Activated CD4-positive, alpha-beta T cell treated with anti-CD3 and anti-CD28 coated beads, Interleukin-2, amount 50 U/mL, for 1 hour (primary cell): Measurements from ENCODE around the gene PRKN.

Experiments
- DNase-seq: peaks from one replicate; pipeline ENCODE4 v3.0.0-alpha.2; 2020

Gene PRKN

DNA sequence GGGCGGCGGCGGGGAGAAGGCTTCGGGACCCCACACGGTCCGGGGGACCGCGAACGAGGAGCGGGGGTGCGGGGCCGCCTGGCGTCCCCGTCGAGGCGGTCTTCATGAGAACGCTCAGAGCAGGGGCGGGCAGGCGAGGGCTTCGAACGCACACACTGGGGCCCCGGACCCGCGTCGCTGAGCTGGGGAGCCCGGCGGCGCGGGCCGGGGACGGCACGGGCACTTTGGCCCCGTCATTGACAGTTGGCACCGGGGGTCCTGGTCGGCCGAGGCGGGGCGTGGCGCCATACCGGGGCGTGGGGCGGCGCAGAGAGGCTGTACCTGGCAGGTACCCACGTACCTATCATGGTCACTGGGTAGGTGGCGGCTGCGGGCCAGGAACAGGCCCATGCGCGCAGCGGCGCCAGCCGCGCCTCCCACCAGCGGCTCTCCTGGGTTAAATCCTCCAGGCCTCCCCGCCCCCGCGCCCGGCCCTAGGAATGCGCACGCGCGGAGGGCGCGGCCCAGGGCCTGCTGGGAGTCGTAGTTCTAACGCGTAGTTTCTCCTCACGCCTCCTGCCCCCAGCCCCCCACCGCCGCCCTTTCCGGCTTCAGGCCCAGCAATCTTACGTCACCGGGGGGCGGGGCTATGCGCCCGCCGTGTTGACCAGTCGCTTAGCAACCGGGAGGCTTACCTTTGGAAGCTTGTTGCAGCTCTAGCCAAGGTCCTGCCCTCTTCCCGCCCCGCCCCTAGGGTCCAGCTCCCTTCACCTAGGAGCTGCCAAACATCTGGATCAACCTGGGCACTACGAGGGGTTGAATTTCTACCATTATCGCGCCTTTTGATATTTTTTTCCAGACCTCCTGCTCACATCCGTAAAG is at the start of gene PRKN, which contains the start of gene PACRG:
PRKN (minus strand) TSS at position 445 of the 861 bp plus-strand sequence.
PACRG (plus strand) TSS at position 653 of the 861 bp plus-strand sequence.
- DNase-seq = peak; percentile 98

DNA sequence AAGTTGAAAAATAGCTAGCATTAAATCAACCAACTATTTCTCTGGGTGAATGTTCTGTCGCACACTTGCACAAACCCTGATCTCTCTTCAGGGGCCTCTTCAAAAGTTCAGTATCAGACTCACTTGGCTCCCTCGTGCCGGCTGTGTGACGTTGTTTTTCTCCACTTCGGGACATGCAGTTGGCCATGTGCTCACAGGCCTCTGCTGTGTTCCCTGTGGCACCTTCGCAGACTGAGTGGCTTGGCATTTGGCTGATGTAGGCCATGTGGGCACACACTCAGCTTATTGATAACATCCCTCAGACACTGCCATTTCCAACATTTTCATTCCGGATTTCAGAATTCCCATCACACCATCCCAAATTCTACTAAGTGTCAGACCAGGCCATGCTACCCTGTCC is 49.5 kb upstream of the PRKN start:
- no peak for DNase-seq

DNA sequence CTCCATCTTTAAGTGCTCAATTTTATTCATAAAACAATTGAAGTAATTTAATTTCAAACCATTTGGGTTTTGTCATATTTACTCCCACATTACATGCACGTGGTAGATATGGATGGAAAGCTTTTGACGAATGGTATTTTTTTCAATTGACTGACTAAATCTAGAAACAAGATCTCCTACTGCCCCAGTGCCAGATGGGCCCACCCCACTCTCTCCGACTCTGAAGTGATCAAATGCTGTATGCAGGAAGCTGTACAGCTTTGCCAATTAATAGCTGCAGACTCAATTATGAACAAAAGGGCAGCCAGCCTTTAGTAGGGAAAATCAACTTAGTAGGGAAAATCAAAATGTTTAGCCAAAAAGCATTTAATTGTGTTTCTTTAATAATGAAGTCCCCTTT is 46.4 kb upstream of the PRKN start:
- DNase-seq = no peak

DNA sequence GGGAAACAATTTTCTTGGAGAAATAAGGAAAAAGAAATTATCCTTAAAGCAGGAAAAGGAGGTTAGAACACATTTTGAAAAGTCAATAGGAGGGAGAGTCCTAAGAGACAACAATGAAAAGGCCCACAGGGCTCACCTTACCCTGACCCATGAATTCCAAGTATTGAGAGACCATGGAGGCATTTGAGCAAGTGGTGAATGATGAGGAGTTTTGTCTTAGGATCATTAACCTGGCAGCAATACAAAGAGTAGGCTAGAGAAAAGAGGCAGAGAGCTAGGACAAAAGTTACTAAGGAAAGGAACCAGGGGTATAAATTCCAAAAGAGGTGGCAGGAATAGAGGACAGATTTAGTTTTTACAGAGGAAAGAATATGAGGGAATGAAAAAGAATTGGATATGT is 44.9 kb upstream of the PRKN start:
- no peak for DNase-seq

DNA sequence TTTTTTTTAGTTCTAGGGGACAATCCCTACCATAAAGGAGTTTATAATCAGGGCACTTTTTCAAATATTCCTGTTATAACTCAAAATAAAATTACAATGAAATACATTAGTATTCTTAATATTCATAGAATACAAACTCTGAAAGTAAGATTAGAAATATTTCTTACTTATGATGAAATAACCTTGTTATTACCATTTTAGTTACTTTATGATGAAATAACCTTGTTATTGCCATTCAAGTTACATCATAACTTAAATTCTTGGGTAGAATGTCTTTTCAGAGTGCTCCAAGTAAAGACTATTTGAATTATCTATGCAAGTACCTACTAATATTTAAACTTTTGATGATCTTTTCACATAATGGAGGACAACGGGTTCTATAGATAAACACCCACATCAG is 43.4 kb upstream of the PRKN start:
- DNase-seq = no peak

DNA sequence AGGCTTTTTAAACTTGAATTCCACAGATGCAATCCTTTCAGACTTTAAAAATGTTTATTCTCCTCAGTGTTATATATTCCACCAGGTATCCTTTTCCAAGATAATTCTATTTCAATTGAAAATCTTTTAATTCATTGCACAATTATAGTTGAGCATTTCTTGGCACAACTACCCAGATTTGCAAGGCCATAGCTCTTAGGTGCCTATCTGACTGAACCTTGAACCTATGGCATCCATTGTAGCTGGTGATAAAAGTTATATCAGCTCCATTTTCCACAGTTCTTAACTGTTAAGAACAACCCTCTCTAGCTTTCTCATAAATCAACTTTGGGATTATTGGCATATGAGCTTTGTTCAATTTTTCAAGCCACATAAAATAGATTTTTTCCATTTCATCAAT is 42.6 kb upstream of the PRKN start:
- no peak for DNase-seq

DNA sequence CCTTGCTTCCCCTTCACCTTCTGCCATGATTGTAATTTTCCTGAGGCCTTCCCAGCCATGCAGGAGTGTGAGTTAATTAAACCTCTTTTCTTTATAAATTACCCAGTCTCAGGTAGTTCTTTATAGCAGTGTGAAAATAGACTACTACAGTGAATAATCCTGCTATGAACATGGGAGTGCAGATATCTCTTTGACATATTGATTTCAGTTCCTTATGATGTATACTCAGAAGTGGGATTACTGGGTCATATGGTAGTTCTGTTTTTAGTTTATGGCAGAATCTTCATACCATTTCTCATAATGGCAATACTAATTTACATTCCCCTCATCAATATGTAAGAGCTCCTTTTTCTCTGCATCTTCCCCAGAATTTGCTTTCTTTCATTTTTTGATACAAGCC is 26.2 kb upstream of the PRKN start:
- DNase-seq = no peak

DNA sequence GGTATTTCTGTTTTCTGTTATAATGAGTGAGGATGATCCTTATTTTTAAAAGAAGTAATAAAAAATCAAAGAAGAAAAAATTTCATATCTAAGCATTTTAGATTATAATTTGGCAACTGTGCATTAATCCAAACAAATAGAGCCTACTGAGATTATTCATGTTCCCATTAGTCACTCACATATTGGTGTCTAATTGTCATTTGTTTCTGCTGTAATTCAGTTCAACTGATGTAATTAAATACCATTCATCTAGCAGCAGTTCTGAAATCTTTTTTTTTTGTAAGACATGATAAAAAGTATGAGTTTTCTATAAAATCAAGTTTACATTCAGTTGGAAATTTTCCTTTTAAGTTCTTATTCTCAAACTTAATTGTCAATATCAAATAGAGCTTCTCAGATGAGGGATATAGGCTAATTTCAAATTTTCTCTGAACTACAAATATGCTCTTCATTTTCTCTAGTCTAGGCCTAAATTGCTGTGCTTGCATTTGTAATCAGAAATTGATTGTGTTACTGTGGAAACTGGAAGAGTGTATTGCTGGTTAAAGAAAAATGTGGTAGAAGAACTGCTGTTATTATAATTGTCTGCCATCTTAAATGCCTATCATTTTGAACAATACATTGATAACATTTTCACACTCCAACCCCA is 23.8 kb upstream of the PRKN start:
- DNase-seq = no peak

DNA sequence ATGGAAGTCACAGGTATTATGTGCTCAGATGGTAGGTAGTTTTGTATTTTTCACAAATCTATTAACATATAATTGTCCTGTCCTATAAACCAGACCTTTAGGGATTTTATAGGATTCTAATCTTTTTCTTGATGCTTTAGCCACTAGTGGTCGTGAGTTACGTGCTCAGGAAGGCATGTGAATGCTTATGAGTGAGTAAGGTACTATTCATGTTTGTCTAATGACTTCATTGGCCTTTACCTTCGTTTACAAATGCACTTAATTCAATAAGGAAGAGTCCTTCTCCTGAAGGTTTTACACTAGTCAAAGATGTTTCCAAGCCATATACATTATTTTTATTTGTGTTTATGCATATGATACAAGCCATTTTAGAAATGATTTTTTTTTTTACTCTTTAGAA is 23.2 kb upstream of the PRKN start:
- no peak for DNase-seq

DNA sequence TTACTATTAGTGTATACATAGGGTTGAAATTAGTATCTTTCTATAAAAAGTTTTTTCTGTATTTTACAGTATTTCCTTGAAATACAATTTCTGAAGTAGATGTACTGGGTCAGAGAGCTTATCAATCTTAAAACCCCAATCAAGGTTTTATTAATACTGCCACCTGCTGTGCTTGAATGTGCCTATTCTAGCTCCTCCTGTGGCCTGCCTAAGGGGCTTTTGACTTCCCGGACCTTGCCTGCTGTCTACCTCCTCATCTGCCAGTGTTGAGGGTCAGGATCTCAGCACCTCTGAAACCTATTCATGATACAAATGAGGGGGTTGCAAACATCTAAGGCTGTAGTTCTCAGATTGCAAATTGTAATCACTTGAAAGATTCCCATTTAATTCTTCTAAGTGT is 9.4 kb upstream of the PRKN start:
- no peak for DNase-seq

DNA sequence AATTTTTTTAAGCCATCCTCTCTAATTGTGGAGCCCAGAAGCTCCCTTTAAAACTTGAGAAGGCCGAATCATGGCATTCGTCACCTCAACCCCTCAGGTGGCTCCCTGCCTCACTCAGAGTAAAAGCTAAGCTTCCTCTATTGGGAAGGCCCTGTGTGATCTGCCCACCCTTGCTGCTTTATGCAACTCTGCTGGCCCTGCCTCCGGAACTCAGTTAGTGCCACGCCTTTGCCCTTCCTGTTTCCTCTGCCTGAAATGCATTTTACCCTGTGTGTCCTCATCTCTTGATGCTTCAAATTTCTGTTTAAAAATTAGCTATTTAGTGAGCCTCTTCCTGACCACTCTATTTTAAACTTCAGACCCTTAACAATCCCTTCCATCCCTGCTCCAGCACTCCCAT is 5.9 kb upstream of the PRKN start:
- DNase-seq = no peak

DNA sequence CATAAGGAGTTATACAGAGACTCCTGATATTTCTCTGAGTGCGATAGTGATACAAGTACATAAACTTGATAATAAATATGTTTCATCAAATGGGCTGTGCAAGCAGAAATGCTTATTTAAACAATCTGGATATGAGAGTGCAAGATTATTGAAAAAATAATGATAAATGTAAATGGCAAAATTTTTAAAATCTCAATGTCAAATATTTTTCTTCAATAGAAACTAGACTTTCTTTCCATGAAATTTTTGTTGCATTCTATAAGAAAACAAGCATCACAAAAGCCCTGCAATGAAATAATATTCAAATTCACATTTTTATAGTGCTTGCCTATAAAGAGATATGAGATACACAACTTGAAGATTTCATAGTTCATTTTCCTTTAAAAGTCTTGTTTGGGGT is 2.9 kb upstream of the PRKN start:
- no peak for DNase-seq

DNA sequence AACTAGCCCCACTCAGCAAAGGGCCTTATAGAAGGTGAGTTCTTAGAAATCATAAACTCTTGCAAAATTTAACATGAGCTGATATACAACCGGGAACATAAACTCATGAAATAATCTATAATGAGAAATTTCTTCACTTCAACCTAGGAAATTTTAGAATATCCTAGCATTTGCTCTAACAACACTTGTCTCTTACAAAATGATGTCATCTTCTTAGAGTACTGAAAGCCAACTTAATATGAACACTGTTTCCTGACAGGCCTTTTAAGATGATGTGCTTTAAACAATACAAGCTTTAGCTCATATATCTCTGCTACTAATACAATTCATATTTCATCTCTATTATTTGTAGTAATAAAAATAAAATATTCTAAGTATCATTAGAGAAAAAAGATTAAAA is 1.1 kb upstream of the PRKN start:
- no peak for DNase-seq

DNA sequence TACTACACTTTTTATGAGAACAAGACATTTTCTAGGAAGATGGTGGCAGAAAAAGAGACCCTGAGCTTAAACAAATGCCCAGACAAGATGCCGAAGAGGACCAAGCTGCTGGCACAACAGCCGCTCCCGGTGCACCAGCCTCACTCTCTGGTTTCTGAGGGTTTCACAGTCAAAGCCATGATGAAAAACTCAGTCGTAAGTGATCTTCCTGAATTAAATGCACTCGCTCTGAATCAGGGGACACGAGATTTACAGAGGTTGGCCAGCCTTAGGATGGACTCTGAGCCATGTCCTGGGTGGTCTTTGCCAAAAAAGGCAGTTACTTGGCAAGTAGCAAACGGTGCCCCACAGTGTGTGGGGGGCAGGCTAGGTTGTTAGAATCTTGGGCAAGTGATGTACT is 631 bp upstream of the PRKN start:
- DNase-seq = no peak

DNA sequence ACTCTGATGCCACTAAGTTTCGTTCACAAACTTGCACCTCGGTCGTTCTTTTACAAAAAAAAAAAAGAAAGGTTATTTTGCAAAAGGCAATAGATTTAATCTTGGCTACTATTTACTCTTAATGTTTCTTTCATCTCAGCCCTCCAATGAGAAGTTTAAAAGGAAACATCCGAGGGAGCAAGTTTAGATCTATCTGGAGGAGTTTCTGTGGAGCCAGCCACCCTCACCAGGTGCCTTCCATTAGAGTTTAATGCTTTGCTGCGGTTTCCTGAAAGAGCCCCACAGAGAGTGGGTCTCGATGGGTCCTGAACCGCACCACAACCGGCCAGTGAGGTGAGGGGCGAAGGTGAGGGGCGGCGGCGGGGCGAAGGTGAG is 632 bp downstream of the PRKN start:
- DNase-seq = no peak

DNA sequence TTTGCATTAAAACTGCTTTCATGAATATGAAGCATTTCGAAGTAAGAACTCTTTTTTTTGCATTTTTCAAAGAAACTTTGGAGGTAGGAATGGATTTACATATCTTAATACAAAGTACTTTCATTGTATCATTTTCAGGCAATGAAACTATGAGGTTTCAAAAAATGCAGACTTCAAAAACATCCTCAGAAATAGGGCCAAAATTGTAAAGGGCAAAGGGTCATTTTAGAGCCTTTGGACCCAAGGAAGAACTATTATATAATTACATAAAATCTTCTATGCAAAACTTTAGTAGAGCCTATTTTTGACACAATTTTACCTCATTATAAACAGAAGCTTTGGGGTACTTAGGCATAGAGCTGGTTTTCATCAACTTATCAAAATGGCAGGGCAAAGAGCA is 4.9 kb downstream of the PRKN start:
- no peak for DNase-seq

DNA sequence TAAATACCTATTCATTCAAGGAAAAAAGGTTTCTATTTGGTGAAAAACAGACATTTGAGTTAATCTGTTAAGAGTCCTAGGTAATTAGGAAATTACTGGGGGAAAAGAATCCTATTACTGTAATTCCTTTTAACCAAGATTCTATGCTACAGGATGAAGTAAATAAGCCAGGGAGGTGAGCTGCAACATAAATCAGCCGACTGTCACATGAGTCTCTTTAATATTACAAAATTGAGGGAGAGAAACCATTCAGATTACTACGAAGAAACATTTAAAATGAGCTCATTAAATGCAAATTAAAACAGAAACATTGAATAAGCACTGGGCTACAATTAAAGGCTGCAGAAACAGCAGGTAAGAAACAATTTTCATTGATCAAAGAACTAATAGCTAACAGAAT is 5.3 kb downstream of the PRKN start:
- DNase-seq = no peak

DNA sequence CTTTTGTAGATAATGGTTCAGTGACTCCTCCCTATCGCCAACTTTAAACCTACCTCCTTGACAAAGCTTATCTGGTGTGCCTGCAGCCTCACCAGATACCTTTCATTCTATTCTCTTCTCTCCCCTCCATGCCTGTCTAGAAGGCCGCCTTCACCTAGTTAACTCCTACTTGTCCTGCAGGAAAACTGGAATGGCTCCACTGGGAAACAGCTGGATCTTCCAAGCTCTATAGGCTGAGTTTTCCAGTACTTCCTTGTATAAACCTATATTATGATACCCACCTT is 6.2 kb downstream of the PRKN start:
- DNase-seq = no peak

DNA sequence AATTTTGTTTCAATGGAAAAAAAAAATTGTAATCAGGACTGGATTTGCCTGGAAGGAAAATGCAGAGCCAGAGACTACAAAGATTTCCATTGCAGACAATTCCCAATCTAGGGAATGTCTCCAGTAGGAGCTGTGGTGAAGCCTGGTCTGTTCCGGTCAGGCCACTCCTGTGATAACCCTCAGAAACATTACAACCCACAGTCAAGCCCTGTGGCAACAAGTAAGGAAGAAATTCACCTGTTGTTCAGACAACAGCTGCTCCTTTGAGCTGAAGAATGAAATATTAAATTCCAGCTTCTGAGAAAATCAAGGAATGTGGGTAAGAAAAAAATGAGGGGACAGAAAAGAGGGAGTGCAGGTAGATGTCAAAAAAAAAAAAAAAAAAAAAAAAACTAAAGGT is 8.0 kb downstream of the PRKN start:
- no peak for DNase-seq

DNA sequence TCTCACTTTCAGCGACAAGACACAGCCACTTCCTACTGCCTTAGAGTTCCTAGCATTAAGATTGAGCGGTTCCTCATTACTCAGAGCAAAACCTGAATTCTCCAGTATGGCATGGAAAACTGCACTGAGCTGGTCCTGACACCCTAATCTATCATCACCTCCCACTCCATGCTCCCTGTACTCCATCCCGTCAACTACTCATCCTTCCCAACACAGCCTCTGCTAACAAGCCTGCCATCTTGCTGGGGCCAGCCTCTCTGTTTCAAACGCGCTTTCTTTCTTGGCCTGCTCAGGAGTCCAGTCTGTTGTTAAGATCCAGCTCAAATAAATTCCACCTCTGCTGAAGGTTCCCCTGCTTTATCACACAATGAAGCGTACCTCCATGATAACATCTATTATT is 12.0 kb downstream of the PRKN start:
- no peak for DNase-seq

DNA sequence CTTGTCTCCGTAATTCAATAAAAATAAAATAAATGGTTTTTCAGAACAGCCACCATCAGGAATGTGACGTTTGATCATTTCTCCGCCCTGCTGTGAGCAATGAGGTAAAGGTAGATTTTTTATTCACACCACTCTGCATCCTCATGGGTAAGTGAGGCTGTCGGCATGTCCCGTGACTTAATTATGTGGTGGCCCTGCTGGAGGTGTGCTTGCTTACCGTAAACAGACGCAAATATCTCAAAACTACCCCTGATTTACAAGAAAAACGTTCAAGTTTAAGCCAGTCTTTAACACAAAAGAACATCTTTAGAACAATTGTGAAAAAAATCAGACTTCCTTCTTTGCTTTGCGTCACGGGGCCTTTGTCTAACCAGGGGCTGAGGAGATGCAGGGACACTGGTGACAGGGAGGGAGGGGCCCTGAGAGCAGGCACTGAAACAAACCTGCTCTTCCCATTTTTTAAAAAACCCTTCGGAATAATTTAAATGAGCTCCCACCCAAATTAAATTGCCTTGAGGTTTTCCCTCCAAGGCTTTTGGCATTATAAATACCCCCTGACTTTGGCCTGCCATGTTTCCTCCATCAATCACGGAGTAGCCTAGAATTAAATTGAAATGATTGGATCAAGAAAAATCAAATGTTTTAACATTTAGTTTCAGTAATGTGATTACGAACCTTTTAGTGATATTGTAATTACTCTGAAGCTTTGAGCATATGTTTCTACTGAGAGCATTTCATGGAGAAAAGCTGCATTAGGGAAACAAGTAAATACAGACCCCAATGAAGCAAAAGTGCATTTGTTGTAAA is 13.4 kb downstream of the PRKN start:
- DNase-seq = no peak

DNA sequence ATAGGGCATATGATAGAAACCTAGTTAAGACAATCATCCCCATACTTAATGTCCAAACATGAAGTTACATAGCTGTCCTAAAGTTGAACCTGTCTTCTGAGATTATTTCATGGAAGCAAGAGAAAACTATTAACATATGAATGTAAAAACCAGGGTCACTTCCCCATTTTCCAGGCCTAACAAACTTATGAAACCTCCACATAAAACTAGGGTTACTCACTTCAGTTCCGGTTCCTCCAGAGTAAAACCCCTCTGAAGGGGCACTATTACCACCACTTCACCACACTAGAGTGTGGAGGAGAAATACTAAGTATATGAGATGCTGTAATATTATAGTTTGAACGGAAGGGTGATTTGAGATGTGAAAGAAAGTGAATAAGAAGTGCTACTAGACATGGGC is 14.9 kb downstream of the PRKN start:
- DNase-seq = no peak

DNA sequence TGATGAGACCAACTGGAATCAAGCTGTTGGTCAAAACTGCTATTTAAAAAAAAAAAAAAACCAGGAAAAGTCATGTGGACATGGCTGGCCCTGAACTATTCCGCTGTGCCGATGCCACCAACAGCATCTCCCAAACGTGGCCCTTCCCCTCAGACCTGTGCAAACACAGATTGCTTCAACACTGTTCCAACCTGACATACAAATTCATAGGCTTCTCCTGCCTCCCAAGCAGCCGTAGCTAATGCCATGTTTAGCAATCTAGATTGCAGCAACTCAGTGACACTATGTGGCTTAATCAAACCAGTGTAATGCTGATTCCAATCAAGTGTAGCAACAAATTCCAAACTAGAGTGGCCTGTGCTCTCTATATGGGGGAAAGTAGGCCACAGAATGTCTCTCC is 16.2 kb downstream of the PRKN start:
- DNase-seq = no peak

DNA sequence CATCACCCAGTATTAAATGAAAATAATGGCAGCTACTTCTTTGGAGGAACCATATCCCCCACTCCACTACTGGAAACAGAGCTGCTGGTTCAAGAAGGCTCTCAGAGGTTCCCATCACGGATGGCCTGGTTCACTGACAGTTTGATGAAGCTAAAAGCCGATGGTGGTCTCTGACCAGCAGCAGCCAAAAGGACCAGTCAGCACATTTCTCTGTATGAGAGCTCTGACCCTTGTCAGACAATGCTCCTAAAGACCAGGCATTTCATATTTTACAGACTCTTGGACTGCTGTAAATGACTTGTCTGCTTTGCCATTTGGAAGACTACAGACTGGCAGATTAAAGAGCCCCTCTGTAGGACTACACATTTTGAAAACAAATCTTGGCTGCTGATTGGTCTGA is 16.6 kb downstream of the PRKN start:
- DNase-seq = no peak
